DMS114 treated with DMSO at 0.1 percent for 48 hours (cell line): ENCODE data around the gene EDNRB.
"Not testable (repeated sequence)": the region's sequence is repeated elsewhere in the genome, so short reads cannot be mapped to it uniquely, and the experiment has no call there.

Source experiments
- DNase-seq: peaks from one replicate; lab custom pipeline; 2025; ENCODE audit not compliant: unreplicated experiment; lab: John Stamatoyannopoulos, UW

The EDNRB gene

GRCh38 chr13:77918391-77919245, at the start of gene EDNRB:
TSS of gene EDNRB (minus strand) at chr13:77918831. CDS start at chr13:77918573, 258 bp downstream.
- no peak for DNase-seq

GRCh38 chr13:77966671-77967070, 48.0 kb upstream of the EDNRB start:
- DNase-seq = no peak

GRCh38 chr13:77952737-77953136, 34.1 kb upstream of the EDNRB start:
- DNase-seq = no peak

- no peak for DNase-seq
These were observed 33.6 kb upstream of the EDNRB start for GRCh38 chr13:77952276-77952675.

- no peak for DNase-seq
These were observed 27.9 kb upstream of the EDNRB start for GRCh38 chr13:77946522-77946921.

GRCh38 chr13:77935063-77935462, 16.4 kb upstream of the EDNRB start:
- DNase-seq = not testable (repeated sequence)

- no peak for DNase-seq
These were observed 11.8 kb upstream of the EDNRB start for GRCh38 chr13:77930430-77930829.

- DNase-seq = no peak
These were observed 10.3 kb upstream of the EDNRB start for GRCh38 chr13:77928909-77929308.

- DNase-seq = no peak
These were observed 7.0 kb upstream of the EDNRB start for GRCh38 chr13:77925616-77926015.

- DNase-seq = no peak
These were observed 1.3 kb upstream of the EDNRB start for GRCh38 chr13:77919921-77920294.

- DNase-seq = no peak
These were observed 752 bp upstream of the EDNRB start for GRCh38 chr13:77919246-77919920.

- no peak for DNase-seq
These were observed 2.1 kb downstream of the EDNRB start for GRCh38 chr13:77916488-77916887.

GRCh38 chr13:77915686-77916085, 2.9 kb downstream of the EDNRB start:
- no peak for DNase-seq

- no peak for DNase-seq
These were observed 5.6 kb downstream of the EDNRB start for GRCh38 chr13:77913003-77913402.

GRCh38 chr13:77911751-77912150, 6.9 kb downstream of the EDNRB start:
- DNase-seq = no peak

GRCh38 chr13:77909827-77910226, 8.8 kb downstream of the EDNRB start:
- DNase-seq = no peak

GRCh38 chr13:77908531-77908930, 10.1 kb downstream of the EDNRB start:
- no peak for DNase-seq

GRCh38 chr13:77907666-77908341, 10.8 kb downstream of the EDNRB start:
- no peak for DNase-seq

- no peak for DNase-seq
These were observed 14.6 kb downstream of the EDNRB start for GRCh38 chr13:77904031-77904430.

GRCh38 chr13:77903435-77903834, 15.2 kb downstream of the EDNRB start:
- no peak for DNase-seq

GRCh38 chr13:77902319-77902963, 16.2 kb downstream of the EDNRB start:
- no peak for DNase-seq
